Measurements from ENCODE around the gene YIPF3.

YIPF3 gene

DNA sequence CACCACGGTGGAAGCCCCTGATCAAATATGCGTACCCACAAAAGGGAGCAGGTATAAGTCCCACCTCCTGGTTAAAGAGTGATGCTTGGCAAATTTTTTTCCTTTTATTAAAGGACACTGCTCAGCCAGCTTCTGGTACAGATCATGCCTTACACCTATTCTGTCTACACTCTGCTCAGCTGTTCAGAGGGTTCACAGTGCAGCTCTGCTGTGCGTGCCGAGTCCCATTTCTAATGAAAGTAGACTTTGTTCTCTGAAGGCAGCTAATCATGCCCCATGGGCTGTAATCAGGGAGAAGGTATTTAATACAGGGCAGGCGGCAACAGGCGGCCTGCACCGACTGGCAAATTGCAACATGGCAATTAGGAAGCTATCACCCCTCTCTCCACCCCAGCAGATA lies 22.9 kb downstream of the YIPF3 start:
- in situ Hi-C loops (cut with HindIII; ENCODE audit: low sequenced_read_pairs) = no loop called here

DNA sequence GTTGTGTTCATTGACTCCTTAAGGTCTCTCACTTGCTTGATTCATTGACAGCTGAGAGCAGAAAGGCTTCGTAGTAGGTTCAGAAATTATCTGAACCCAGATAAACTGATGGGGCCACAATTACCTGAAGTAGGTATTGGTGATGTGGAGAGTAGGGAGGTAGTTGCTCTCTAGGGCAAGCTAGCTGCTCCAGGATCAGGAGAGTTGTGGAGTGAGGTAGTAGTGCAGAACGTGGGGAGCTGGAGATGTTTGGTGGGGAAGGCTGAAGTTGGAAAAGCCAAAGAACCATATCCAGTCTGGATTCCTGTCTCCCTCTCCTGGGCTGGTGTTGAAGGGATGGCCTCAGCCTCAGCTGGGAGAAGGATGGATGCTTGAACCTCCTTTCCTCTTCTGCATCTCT lies 23.5 kb downstream of the YIPF3 start:
- in situ Hi-C loops (cut with HindIII; ENCODE audit: low sequenced_read_pairs) = no loop called here

DNA sequence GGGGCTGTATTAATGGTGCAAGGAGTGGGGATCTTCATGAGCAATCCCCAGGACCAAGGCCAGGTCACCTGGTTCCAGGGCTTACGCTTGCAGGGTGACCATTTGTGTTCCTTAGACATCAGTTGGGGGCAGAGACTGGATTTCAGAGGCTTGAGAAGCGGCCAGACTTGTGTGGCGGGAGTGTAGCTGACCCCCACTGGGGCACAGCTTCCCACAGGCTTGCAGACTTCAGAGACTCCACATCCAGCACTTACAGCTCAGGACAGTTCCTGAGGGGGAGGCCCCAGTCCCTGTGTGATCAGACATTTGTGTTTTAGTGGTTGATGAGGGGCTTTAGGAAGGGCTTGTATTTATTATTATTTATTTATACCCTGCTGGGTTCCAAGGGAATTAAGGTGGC lies 24.1 kb downstream of the YIPF3 start:
- in situ Hi-C loops (cut with HindIII; ENCODE audit: low sequenced_read_pairs) = no loop called here

DNA sequence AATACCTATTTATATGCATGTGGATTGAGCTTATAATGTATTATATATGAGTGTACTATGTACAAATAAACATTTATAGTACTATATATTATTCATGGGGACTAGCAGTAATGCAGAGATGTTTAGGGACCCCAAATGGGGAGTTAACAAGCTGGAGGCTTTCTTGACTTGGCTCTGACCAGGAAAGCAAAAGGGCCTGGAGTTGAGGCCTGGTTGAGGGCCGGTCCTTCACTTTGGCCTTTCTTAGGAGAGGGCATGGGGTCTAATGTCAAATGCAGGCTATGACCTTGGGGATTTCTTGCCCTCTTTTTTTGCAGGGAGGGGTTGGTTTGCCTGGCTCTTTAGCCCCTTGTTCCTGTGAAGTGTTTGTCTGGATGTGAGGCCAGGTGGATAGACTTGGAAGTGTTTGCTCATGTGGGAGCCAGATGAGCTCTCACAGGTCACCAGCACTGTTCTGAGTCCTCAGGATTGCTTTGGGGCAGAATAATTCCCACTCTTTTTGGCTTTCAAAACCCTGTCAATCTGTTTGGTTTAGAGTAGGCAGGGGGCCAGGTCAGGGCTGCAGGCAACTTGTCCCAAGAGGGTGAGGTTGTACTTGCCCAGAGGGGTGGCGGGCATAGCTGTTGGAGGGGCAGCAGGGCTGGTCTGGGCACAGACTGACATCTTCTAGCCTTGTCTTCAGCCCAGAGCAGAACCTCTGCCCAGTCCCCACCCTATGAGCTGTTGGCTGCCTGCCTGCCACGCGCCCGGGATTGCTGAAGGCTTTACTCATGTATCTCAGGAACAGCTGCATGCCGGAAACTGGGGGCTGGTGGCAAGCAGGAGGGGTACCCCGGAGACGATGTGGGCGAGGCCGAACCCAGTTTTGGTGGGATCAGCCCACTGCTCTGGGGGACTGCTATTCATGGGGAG lies 24.7 kb downstream of the YIPF3 start:
- in situ Hi-C loops (cut with HindIII; ENCODE audit: low sequenced_read_pairs) = no loop called here

DNA sequence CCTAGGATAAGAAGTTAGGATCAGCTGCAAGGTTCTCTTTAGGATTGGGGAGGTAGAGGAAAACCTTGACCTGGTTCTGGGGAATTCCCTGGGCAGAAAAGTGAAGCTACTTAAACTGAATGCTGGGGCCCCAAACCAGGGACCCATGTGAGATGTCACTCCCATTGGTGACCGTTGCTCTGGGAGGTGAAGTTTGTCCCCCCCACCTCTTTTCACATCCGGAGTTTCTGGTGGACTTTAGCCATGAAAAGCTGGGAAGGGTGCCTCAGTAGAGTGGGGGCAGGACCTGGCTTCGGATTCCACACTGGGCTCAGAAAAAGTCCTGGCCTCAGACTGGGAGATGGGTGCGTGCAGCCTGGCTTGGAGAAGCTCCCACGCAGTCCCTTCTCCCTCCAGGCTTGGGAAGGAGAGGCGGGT lies 26.2 kb downstream of the YIPF3 start:
- in situ Hi-C loops (cut with HindIII; ENCODE audit: low sequenced_read_pairs) = no loop called here

DNA sequence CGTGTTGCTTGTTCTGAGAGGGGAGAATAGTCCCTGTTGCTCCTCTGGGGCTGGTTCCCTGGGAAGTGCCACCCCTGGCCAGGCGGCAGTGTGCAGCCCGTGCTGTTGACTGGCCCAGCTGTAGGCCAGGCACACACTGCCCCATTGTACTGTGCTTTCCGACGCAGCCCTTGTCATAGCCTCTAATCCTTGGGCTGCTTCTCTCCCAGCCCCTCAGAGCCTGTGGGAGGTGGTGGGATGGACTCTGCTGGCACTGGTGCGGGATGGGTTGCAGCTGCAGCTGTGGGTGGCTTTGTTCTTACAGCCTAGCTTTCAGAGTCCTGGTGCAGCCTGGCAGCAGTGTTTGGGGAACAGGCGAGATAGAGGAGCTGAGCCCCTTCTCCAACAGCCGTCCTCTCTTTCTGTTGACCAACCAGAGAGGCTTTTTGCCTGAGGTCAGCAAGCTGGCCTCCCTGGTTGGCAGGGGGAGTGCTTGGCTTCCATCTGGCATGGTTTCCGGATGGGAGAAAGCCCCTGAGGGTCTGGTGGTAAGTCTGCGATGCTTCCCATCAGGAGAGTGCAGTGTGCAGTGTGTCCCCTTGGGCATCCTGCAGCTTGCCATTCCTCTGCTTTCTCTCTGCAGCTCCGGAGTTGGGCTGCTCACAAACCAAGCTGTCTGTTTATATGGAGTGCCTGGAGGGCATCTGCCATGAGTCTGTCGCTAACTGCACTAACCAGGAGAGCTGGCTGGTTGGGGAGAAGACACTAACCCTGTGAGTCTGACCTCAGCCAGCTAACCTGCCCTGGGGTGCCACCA lies 27.3 kb downstream of the YIPF3 start:
- in situ Hi-C loops (cut with HindIII; ENCODE audit: low sequenced_read_pairs) = no loop called here

DNA sequence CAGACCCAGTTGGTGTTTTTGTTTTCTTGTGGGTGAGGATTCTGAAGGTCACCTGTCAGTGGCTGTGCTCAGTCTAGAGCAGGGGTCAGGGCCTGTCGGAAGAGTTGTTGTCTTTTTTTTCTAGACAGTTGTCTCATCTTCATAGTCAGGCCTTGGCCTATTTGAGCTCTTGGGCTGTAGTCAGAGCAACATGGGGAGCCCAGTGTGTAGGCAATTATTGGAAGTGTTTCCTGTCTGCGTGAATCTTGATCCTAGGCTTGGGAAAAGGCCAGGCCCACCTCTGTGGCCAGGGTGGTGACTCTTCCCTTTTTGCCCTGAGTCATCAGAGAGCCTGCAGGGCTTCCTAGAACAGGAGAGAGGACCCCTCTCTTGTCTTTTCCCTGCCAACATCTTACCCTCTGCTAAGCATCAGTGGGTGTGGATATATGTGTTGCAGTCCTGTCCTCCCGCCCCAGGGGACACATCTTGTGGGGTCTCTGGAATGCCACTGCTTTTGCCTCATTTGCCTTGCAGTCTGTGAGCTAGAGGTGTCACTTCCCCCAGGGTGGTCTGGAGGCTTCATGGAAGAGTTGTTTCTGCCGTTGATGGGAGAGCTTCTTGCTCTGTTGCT lies 28.0 kb downstream of the YIPF3 start:
- in situ Hi-C loops (cut with HindIII; ENCODE audit: low sequenced_read_pairs) = no loop called here

DNA sequence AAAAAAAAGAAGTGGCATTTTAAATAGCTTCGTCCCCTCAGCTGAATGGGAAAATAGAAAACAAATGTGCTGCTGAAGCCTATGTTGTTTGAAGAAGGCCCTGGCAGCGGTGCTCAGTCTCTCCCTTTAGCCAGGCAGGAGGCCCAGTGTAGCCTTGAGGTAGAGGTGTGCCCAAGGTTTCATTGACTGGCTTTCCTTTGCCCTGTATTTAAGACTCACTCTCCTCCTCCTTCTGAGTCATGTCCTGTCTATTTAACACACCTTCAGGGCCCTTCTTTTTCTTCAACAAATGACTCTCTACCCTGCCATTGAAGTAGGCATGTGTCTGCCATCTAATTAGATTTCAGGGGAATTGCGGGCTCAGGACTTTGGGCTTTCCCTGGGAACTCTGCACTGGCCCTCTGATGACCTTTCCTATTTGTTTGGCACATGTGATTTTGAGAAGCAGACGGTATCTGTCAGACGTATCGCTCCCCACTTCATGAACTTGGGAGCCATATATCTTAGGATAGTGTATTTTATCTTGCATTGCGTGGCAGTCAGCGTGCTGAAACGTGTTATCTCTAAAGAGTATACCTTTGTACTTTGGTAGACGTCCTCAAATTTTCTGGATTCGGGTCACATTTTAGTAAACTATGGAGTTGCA lies 35.0 kb downstream of the YIPF3 start:
- in situ Hi-C loops (cut with HindIII; ENCODE audit: low sequenced_read_pairs) = no loop called here

DNA sequence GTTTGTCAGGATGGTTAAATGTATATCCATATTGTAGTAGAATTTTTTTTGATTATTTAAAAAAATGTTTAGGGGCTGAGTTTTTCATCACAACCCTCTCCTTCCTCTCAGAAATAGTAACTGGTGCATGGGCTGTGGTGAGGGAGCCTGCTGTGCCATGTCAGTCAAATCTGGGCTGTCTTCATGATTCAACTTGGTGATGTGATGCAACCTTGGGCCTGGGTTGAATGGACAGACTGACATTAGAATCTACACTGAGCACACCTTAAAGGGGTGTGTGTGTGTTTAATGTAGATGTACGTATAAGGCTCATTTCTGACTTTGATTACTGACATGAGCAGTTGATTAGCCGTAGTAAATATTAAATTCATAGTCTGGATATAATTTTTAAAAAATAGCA lies 35.7 kb downstream of the YIPF3 start:
- in situ Hi-C loops (cut with HindIII; ENCODE audit: low sequenced_read_pairs) = no loop called here

DNA sequence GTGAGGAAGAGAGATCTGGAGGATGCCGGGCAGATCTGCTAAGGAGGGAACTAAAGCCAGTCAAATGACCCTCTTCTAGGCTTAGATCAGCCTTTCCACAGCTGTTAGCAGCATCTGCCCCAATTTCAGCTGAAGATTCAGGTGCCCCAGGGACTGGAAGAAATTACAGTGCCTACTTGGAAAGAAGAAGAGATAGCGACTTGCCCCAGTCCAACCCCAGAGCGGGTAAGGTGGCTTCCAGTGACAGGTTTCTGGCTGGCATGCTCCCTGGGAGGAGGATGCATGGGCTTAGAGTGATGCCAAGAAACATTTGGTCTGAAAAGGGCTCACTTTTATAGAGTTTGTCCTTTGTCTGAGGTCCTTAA lies 38.7 kb downstream of the YIPF3 start:
- in situ Hi-C loops (cut with HindIII; ENCODE audit: low sequenced_read_pairs) = no loop called here

DNA sequence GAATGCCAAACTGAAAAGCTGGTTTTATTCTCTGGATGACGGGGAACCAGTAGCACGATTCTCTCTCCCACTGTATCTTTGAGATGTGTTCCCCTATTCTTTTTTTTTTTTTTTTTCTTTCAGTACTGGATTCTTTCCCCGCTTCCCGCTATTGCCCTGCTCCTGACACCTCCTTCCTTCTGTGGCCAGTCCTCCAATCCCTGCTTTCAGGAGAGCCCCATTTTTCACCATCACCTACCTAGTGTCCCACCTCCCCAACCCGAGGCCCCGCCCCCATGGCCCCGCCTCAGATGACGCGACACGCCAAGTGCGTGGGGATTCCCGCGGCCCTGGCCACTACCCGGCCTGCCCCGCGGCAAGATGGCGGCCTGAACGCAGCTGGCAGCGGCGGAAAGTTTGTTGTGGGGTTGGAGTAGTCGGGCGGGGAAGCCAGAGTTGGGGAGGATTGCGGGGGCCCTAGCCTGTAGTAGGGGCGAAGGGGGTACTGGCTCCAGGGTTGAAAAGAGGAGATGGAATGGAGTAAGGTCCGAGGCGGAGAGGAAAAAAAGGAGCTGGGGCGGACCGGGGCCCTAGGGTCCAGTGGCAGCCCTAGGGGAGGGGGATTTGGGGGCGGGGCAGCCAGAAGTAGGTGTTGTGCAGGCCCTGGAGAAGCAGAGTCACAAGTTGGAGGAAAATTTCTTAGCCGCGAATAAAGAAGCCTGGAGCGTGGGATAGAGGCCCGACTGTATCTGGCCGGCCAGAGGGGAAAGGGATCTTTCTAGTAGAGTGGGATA lies 39.3 kb downstream of the YIPF3 start, which contains the start of gene TJAP1:
Gene TJAP1 (plus strand): TSS at position 336 of the 773 bp plus-strand sequence. CDS start 21,432 bp downstream, outside the sequence.
- in situ Hi-C loops (cut with HindIII; ENCODE audit: low sequenced_read_pairs) = no loop called here

DNA sequence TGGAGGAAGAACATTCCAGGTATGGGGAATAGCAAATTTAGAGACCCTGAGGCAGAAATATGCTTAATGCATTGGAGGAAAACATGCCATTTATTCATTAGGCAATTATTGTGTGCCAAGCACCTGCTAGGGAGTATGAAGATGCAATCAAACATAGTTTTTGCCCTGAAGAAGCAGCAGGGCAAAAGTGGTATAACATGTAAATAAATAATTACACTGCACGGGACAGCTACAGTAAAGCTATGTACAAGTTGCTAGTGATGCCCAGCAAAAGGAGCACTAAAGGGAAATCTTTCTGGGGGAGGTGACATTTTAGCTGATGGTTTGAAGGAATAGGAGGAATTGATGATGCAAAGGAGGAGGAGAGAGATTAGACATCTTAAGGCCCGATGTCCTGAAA lies 40.0 kb downstream of the YIPF3 start:
- in situ Hi-C loops (cut with HindIII; ENCODE audit: low sequenced_read_pairs) = no loop called here

DNA sequence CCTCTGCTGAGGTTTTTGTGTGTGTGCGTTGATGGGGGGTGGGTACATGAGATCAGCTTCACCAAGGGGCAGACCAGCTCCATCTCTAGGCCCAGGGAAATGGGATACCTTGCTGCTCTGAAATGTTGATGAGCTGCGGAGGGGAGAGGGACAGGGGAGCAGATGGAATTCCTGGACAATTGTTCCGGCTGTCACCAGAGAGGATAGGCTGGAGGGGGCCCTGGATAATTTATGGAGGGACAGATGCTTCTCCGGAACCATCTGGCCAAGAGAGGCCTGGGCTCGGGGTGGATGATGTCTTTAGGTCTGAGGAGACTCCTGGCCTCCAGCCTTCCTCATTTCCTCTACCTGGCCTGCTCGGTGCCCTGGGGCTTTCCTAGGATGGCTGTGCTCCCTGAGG lies 41.2 kb downstream of the YIPF3 start:
- in situ Hi-C loops (cut with HindIII; ENCODE audit: low sequenced_read_pairs) = no loop called here

DNA sequence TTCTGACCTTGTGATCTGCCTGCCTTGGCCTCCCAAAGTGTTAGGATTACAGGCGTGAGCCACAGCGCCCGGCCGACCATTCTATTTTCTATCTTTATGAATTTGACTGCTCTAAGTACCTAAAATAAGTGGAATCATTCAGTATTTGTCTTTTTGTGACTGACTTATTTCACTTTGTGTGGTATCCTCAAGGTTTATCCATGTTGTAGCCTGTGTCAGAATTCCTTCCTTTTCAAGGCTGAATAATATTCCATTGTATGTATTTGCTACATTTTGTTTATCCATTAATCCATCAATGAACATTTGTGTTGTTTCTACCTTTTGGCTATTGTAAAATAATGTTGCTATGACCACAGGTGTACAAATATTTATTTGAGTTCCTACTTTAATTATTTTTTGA lies 44.2 kb downstream of the YIPF3 start:
- in situ Hi-C loops (cut with HindIII; ENCODE audit: low sequenced_read_pairs) = no loop called here

DNA sequence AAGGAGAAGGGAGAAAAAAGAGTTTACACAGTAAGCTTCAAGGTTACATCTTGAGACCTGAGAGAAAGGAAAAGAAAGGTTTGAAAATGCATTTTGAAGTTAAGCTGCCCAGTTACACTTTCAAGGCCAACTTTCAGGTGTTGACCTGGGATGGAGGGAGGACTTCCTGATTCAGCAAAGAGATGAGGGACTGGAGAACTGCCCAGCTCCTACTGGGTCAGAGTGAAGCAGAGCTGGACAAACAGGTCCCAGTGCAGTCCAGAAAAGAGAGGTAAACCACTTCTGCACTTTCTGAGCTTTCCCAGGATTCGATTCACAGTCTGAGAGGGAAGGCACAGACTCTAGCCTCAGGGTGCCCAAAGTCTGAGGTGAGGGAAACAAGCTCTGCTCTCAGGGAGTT lies 45.3 kb downstream of the YIPF3 start:
- in situ Hi-C loops (cut with HindIII; ENCODE audit: low sequenced_read_pairs) = no loop called here

DNA sequence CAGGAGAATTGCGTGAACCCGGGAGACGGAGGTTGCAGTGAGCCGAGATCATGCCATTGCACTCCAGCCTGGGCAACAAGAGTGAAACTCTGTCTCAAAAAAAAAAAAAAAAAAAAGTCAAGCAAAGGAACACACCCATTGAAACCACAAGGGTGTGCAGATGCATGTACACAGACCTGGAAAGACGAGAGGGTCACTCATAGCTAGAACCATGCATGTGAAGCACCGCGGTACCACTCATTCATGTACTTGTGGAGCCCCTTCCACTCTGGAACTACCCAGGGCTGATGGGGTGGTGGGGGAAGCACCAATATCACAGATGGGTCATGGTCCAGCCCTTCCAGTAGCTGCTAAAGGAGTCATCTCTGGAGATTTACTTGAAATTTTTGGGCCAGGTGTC lies 46.8 kb downstream of the YIPF3 start:
- in situ Hi-C loops (cut with HindIII; ENCODE audit: low sequenced_read_pairs) = no loop called here

DNA sequence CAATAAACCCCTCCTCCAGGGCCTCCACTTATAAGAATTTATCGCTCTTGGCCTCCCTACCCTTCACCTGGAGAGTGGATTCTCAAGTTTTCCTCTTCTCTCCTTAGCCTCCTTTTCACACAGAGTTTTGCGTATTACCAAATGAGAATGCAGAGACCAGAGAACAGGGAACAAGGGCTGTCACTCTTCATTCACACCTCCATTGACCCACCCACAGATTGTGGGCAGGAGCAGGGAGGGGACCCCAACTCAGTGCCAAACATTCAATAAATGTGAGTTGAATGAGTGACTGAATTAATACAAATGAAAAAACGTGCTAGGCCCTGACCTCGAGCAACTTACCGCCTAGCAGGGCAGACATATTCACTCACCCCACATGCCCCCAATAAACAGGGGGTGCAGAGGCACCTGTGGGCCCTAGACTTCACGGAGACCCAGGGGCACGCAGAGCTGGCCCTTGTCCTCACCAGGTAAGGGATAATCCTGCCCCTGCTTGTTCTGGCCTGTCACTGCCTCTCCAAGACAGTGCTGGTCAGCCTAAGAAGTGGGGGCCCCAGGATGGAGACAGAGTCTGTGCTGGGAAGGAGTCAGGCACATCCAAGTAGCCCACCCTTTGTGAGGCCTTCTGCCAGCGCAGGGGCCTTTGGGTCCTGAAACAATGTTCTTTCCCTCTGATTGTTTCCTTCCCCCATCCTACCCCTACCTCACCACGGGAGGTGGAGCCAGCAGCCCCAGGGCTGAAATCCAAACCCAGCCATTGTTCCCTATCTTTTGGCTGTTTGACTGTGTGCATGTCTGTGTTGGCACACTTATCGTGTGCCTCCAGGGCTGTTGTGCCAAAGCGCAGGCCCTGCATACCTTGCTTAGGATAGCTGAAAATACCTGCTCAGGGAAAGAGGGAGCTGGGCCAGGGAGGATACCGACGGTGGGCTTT lies 47.7 kb downstream of the YIPF3 start:
- in situ Hi-C loops (cut with HindIII; ENCODE audit: low sequenced_read_pairs) = no loop called here

DNA sequence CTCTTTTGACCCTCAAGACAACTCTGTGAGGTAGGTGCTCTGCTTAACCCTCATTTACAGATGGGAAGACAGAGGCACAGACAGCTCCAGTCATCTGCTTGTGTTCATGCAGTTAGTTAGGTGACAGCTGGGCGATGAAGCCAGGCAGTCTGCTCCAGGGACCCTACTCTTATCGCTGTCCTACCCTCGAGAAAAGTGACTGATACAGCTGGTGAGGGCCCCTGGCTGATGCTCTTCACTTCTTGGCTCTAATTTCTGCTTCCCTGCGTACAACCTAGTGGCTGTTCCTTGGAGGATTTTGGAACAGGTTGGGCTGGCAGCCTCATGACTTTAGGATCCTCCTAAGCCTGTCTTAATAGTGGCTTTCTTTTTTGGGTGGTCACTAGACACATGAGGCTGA lies 48.5 kb downstream of the YIPF3 start:
- in situ Hi-C loops (cut with HindIII; ENCODE audit: low sequenced_read_pairs) = no loop called here

DNA sequence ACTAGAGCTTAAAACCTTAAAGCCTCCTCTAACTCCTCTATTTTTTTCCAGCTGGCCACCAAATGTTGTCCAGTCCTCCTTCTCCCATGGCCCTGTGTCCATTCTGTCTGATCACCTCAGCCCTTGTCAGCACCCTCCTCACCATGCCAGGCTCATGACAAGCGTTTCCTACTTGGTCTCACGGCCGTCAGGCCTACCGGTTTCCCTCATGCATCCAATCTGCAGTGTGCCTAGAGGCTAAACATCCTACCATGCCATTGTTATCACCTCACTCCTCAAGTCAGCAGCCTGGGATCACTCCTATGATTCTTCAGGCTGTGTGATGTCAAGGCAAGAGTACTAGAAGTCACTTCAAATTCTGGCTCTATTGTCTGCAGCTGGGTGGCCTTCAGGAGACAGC lies 49.0 kb downstream of the YIPF3 start:
- in situ Hi-C loops (cut with HindIII; ENCODE audit: low sequenced_read_pairs) = no loop called here

All from DLD1 (cell line).